CD4-positive, alpha-beta T cell treated with Interleukin-17A for 1 hour (primary cell): ENCODE measurements around the gene TRPT1.
A peak's percentile ranks its signal among the peaks of the same experiment; 100 is the strongest.

Experiments used
- DNase-seq: peaks from one replicate; pipeline ENCODE4 v3.0.0-alpha.2; 2020

Gene TRPT1

GRCh38 chr11:64229090-64229743 lies 3.2 kb upstream of the TRPT1 start:
- DNase-seq, result no peak

- DNase-seq, result no peak
Observed at GRCh38 chr11:64227405-64227956, 1.5 kb upstream of the TRPT1 start.

GRCh38 chr11:64226507-64227051 lies 593 bp upstream of the TRPT1 start:
- peak; percentile 75 for DNase-seq

DNA sequence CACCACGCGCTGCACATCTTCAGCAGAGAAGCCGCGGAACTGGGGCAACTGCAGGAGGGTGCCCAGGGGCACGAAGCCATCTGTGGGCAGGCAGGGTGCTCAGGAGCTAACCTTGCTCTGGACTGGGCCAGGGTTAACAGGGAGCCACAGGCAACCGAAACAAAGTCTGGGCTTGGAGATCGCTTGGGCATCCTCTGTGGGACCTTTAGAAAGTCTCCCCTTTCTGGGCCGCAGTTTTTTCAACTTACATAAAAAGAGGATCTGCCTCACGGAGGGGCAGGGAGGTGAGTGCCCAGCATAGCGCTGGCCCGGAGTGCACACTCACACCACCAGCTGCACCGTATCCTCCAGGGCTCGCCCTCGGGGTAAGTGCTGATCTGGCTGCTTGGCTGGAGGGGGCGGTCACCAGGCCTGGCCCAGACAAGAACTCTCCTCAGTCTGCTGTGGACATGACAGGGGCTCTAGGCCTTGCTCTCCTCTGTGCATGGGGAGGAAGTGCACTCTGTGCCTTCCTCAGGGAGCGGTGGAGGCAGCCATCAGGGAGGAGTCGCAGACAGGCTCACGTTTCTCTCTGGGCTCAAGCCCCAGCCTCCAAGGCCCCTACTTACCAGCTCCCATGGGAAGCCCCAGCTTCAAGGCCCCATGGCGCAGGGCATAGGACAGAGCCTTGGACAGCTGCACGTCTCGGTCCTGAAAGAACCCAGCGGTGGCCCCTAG lies 937 bp downstream of the TRPT1 start:
- no peak for DNase-seq

GRCh38 chr11:64224151-64224890 lies 1.7 kb downstream of the TRPT1 start:
- DNase-seq, result no peak

GRCh38 chr11:64223001-64223651 lies 2.9 kb downstream of the TRPT1 start:
- no peak for DNase-seq

- DNase-seq, result no peak
Observed at GRCh38 chr11:64222651-64223000, 3.4 kb downstream of the TRPT1 start.

DNA sequence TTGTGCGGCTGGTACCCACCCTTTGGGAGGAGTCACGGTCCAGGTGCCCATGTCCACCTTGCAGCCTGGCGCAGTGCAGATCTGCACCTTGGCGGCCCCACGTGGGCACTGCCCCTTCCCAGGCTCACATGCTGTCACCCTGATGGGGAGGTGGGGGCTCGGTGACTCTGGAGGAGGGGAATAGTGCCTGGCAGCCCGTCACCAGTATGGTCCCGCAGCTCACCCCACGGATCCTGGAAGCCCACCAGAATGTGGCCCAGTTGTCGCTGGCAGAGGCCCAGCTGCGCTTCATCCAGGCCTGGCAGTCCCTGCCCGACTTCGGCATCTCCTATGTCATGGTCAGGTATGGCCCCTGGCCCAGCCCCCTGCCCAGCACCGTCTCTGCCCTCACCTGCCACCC lies 5.2 kb downstream of the TRPT1 start:
- no peak for DNase-seq

- no peak for DNase-seq
Observed at GRCh38 chr11:64220271-64220670, 5.7 kb downstream of the TRPT1 start.

DNA sequence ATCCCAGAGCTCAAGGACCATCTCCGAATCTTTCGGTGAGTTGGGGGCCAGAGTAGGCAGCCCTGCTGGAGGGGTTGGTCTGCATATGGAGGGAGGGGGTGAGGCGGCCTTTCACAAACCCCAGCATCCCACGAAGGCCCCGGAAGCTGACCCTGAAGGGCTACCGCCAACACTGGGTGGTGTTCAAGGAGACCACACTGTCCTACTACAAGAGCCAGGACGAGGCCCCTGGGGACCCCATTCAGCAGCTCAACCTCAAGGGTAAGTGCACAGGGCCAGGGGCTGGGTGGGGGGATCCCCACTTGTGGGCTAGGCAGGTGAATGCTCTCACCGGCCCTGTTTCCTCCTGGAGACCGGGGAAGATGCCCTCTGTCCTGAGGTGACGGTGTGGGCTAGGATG lies 6.2 kb downstream of the TRPT1 start:
- DNase-seq, result no peak

- DNase-seq, result no peak
Observed at GRCh38 chr11:64219354-64219684, 6.7 kb downstream of the TRPT1 start.

GRCh38 chr11:64218628-64219353 lies 7.2 kb downstream of the TRPT1 start:
- no peak for DNase-seq

DNA sequence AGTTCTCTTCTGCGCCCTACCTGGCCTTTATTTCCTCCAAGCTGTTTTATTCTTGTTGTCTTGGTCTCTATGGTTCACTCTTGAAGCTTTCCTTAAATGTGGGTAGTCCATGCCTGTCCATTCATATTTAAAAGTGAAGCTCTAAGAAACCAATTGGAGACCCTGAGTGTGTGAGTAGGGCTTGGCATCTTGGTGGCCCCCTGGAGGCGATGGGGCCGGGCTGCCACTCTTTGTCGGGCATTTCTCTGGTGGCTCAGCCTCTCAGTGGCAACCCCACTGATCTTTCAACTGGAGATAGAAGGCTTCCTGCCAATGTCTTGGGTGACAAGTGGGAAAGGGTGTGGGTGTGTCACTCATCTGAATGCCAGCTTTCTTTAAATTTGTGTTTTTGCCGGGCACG lies 9.1 kb downstream of the TRPT1 start:
- DNase-seq, result no peak

DNA sequence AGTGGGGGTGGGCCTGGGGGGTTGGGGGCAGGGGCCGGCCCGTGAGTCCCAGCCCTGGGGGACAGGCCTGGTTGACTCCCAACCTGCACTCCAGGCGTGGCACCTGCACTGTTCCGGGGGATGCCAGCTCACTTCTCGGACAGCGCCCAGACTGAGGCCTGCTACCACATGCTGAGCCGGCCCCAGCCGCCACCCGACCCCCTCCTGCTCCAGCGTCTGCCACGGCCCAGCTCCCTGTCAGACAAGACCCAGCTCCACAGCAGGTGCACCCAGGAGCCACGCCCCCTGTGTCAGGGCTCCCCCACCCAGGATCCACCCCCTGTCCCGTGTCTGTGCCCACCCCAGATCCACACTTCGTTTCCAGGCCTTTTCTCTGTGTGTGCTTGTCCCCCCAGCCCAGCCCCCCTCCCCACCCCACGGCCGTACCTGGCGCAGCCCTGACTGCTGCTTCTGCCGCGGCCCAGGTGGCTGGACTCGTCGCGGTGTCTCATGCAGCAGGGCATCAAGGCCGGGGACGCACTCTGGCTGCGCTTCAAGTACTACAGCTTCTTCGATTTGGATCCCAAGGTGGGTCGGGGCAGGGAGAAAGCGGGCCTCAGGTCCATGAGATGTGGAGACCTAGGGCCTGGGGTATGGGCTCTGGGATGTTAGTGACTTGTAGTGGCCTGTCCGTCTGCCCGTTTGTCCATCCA lies 14.7 kb downstream of the TRPT1 start:
- no peak for DNase-seq

- no peak for DNase-seq
Observed at GRCh38 chr11:64210301-64211020, 15.5 kb downstream of the TRPT1 start.

GRCh38 chr11:64209563-64209843 lies 16.5 kb downstream of the TRPT1 start:
- no peak for DNase-seq

DNA sequence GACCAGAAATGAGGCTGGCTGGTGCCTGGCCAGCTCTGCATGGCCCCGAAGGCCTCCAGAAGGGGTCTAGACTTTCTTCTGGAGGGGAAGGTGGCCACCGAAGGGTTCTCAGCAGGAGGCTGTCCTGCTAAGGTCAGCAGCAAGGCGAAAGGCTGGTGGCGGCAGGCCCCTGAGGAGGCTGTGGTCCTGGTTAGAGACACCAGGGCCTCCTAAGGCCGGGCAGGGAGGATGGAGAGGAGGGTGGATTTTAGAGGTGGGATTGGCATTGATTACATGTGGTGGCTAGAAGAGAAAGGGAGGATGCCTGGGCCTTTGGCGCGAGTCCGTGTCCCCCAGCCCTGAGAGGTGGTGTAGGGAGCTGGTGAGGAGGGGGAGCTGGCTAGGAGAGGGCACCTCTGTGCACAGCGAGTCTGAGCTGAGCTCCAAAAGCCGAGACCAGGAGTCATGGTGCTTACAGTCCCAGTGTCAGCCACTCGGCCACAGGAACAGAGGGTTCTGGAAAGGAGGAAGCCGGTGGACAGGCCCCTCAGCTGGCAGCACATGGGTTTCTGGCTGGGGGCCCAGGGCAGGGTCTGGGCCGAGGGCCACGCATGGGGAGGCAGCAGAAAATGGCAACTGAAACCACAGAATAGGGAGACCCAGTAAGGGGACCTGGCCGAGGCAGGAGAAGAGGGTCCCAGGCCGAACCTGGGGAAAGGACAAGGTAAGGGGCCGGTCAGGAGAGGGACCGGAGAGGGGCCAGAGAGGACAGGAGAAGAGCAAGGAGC lies 17.0 kb downstream of the TRPT1 start:
- DNase-seq, result no peak

- DNase-seq, result no peak
Observed at GRCh38 chr11:64208086-64208795, 17.7 kb downstream of the TRPT1 start.

- DNase-seq, result peak; percentile 80
Observed at GRCh38 chr11:64207256-64208085, 18.5 kb downstream of the TRPT1 start.
